GM12878 (cell line): ENCODE data around the gene SCAI. TPM values are rescaled to one million over a fixed set of nuclear protein-coding genes. Genes with fewer than 3 reads are reported as not detected.

Experiments used
- ATF7 ChIP-seq: fragments of 450-650 bp; IDR thresholded peaks from 2 replicates; pipeline ENCODE4 v1.6.1; 2016; ENCODE audit warnings: low read depth, mild to moderate bottlenecking
- BACH1 ChIP-seq: fragments of 450-650 bp; IDR thresholded peaks from 2 replicates; pipeline ENCODE4 v1.6.1; 2017; ENCODE audit warnings: mild to moderate bottlenecking, borderline replicate concordance
- BHLHE40 ChIP-seq, 2 experiments: fragments of 450-650 bp in 1 of 2; IDR thresholded peaks; 2 replicates each; pipeline ENCODE4 v1.6.1; 2011 to 2017; ENCODE audit warnings: low read depth in 2 of 2, borderline replicate concordance in 1 of 2, improper control_type of control experiment in 1 of 2, low read length in 1 of 2, mild to moderate bottlenecking in 1 of 2
- BRCA1 ChIP-seq: IDR thresholded peaks from 2 replicates; pipeline ENCODE4 v1.6.1; 2011; ENCODE audit warnings: low read depth, low read length, improper control_type of control experiment
- CHD1 ChIP-seq: IDR thresholded peaks from 2 replicates; pipeline ENCODE4 v1.6.1; 2012; ENCODE audit warnings: low read depth, low read length, improper control_type of control experiment
- ELK1 ChIP-seq: IDR thresholded peaks from 2 replicates; pipeline ENCODE4 v1.6.1; 2012; ENCODE audit warnings: low read depth, low read length, improper control_type of control experiment
- FOXK2 ChIP-seq: fragments of 450-650 bp; IDR thresholded peaks from 2 replicates; pipeline ENCODE4 v1.6.1; 2017; ENCODE audit warnings: mild to moderate bottlenecking, moderate library complexity
- GATAD2B ChIP-seq: fragments of 450-650 bp; conservative IDR thresholded peaks from 2 replicates; pipeline ENCODE4 v1.6.1; 2017; ENCODE audit warnings: low read depth, mild to moderate bottlenecking, moderate library complexity
- HSF1 ChIP-seq: fragments of 150-350 bp; IDR thresholded peaks from 2 replicates; pipeline ENCODE4 v1.6.1; 2014; ENCODE audit warnings: mild to moderate bottlenecking, low read depth, low read length
- MAX ChIP-seq: IDR thresholded peaks from 2 replicates; pipeline ENCODE4 v1.6.1; 2012; ENCODE audit warnings: low read depth, low read length, improper control_type of control experiment
- MLLT1 ChIP-seq: fragments of 450-650 bp; IDR thresholded peaks from 2 replicates; pipeline ENCODE4 v1.6.1; 2016; ENCODE audit warnings: mild to moderate bottlenecking
- NR2C2 ChIP-seq: IDR thresholded peaks from 2 replicates; pipeline ENCODE4 v1.6.1; 2011; ENCODE audit warnings: borderline replicate concordance, low read depth; ENCODE audit not compliant: control insufficient read depth, insufficient read length
- PRDM15 ChIP-seq: fragments of 450-650 bp; formaldehyde crosslinking; IDR thresholded peaks from 2 replicates; pipeline ENCODE4 v1.4.0; 2020; ENCODE audit warnings: mild to moderate bottlenecking, moderate library complexity
- RAD21 ChIP-seq: IDR thresholded peaks from 2 replicates; pipeline ENCODE4 v1.6.1; 2011; ENCODE audit warnings: mild to moderate bottlenecking, low read depth, low read length, moderate library complexity; ENCODE audit not compliant: insufficient read depth
- RB1 ChIP-seq: fragments of 450-650 bp; formaldehyde crosslinking; IDR thresholded peaks from 2 replicates; pipeline ENCODE4 v1.6.1; 2017; ENCODE audit warnings: mild to moderate bottlenecking, borderline replicate concordance
- SMAD1 ChIP-seq: fragments of 450-650 bp; IDR thresholded peaks from 2 replicates; pipeline ENCODE4 v1.6.1; 2018; ENCODE audit warnings: mild to moderate bottlenecking, low read depth; ENCODE audit not compliant: partially characterized antibody
- SRF ChIP-seq, 2 experiments: IDR thresholded peaks; 2 replicates each; pipeline ENCODE4 v1.6.1; 2011; ENCODE audit warnings: low read depth in 2 of 2, low read length in 2 of 2, mild to moderate bottlenecking in 1 of 2, moderate library complexity in 1 of 2
- TCF3 ChIP-seq: IDR thresholded peaks from 2 replicates; pipeline ENCODE4 v1.6.1; 2012; ENCODE audit warnings: low read depth, mild to moderate bottlenecking, low read length, borderline replicate concordance; ENCODE audit not compliant: insufficient read depth
- ZBTB33 ChIP-seq: fragments of 450-650 bp; IDR thresholded peaks from 2 replicates; pipeline ENCODE4 v1.6.1; 2017; ENCODE audit warnings: mild to moderate bottlenecking
- polyA plus RNA-seq, 11 experiments: library from polyadenylated mRNA; depleted of rRNA in 4 of 11; unstranded in 6 of 11; stranded (reverse) in 5 of 11; fragments of >200 nt; fragmentation: Nextera tagmentation in 4 of 11; fragmentation: Illumina TruSeq in 1 of 11; extraction: Ambion mirVana in 4 of 11; extraction: Trizol in 1 of 11; gene quantifications; 1 replicate in 1 of 11; 2 replicates in 10 of 11; pipeline versions ENCODE4 v1.2.1 to v1.2.3, GENCODE V29; 2011 to 2016; ENCODE audit warnings: inconsistent platforms in 2 of 11, missing spikeins in 2 of 11, low read depth in 1 of 11
- total RNA-seq, 4 experiments: library from RNA; depleted of rRNA in 3 of 4; stranded (reverse); fragments of >200 nt in 3 of 4; fragmentation: Illumina TruSeq in 1 of 4; extraction: Trizol in 1 of 4; gene quantifications; 2 replicates each; pipeline versions ENCODE4 v1.2.1 to v1.2.3, GENCODE V29; 2013 to 2021

Gene SCAI
- total and polyA plus RNA-seq, 10 of the 15 experiments (the other 5 are each of a cell fraction or from before 2014, with no cell fraction given) = 0.52 to 8.8 (median 5.1) TPM

- no peak for TF ChIP-seq ZBTB33
- no peak for TF ChIP-seq SMAD1
- TF ChIP-seq NR2C2 = no peak
- no peak for TF ChIP-seq ATF7
- peak; percentile 73 for TF ChIP-seq MAX
- no peak for TF ChIP-seq MLLT1
- no peak for TF ChIP-seq PRDM15 (CRISPR knock-in tag)
- TF ChIP-seq BACH1 = peak; percentile 75
- TF ChIP-seq ELK1 = peak; percentile 98
- no peak for TF ChIP-seq FOXK2
- peak; percentile 33 to 77; a peak in 2 of 4 replicates for TF ChIP-seq SRF (IDR thresholded peaks at IDR 0.05; ENCODE audit: low read depth in 2 of 2, low read length in 2 of 2)
- no peak; the same call in none of the 2 replicates for TF ChIP-seq GATAD2B
- TF ChIP-seq RAD21 = no peak
- TF ChIP-seq BRCA1 = no peak
- TF ChIP-seq CHD1 = no peak
- peak; percentile 87; the same call in 1 of the 2 replicates for TF ChIP-seq TCF3
- TF ChIP-seq HSF1 = no peak
- TF ChIP-seq BHLHE40 (IDR thresholded peaks at IDR 0.05; ENCODE audit: borderline replicate concordance in 1 of 2, low read depth in 2 of 2, low read length in 1 of 2) = peak; percentile 90 to 98
- no peak for TF ChIP-seq RB1
These were observed 202.2 kb downstream of the SCAI start, which contains the start of gene GOLGA1 (continued) for GRCh38 chr9:124940894-124941678.
